Transverse colon (tissue), 4 donors: ENCODE measurements around the gene RHOF.

ENCODE experiments used
- POLR2A ChIP-seq: fragments of 450-650 bp; IDR thresholded peaks from one replicate; pipeline ENCODE4 v1.6.1; 2016; ENCODE audit warnings: antibody characterized with exemption, mild to moderate bottlenecking, moderate library complexity
- POLR2AphosphoS5 ChIP-seq, 3 donors: sonication (generic); formaldehyde crosslinking; IDR thresholded peaks; one replicate each; pipeline ENCODE4 v1.6.1; 2016; ENCODE audit warnings: antibody characterized with exemption in 3 of 3
- TF ChIP-seq, protein P1 (sequence below), 5 experiments: fragments of 200-600 bp in 3 of 5; fragments of 450-650 bp in 2 of 5; sonication (generic) in 3 of 5; IDR thresholded peaks; 1 replicate in 2 of 5; 2 replicates in 3 of 5; pipeline ENCODE4 v1.5.1; 2016 to 2017; ENCODE audit warnings: antibody characterized with exemption in 5 of 5, inconsistent platforms in 3 of 5, mild to moderate bottlenecking in 2 of 5, moderate library complexity in 1 of 5

GRCh38 chr12:121813951-121814350 is 20.5 kb upstream of the RHOF start:
- TF ChIP-seq POLR2A, result no peak
- TF ChIP-seq, protein P1, sequence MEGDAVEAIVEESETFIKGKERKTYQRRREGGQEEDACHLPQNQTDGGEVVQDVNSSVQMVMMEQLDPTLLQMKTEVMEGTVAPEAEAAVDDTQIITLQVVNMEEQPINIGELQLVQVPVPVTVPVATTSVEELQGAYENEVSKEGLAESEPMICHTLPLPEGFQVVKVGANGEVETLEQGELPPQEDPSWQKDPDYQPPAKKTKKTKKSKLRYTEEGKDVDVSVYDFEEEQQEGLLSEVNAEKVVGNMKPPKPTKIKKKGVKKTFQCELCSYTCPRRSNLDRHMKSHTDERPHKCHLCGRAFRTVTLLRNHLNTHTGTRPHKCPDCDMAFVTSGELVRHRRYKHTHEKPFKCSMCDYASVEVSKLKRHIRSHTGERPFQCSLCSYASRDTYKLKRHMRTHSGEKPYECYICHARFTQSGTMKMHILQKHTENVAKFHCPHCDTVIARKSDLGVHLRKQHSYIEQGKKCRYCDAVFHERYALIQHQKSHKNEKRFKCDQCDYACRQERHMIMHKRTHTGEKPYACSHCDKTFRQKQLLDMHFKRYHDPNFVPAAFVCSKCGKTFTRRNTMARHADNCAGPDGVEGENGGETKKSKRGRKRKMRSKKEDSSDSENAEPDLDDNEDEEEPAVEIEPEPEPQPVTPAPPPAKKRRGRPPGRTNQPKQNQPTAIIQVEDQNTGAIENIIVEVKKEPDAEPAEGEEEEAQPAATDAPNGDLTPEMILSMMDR (IDR thresholded peaks at IDR 0.05), result no peak
- no peak for TF ChIP-seq POLR2AphosphoS5 (IDR thresholded peaks at IDR 0.05)
